Karpas-422 (cell line): ENCODE data around the gene MEG3. TPM values are rescaled to one million over a fixed set of nuclear protein-coding genes. Genes with fewer than 3 reads are reported as not detected.
"Not testable (repeated sequence)": the region's sequence is repeated elsewhere in the genome, so short reads cannot be mapped to it uniquely, and the experiment has no call there.

Source experiments
- DNase-seq: peaks from one replicate; pipeline ENCODE4 v3.0.0-alpha.2; 2015
- H2AFZ ChIP-seq: fragments of 200-600 bp; sonication (generic); 2 replicates; pipeline ENCODE4 v1.6.1; 2014; ENCODE audit warnings: antibody characterized with exemption, low read length, mixed read lengths
- H3K27ac ChIP-seq: fragments of 200-600 bp; sonication (generic); 2 replicates; pipeline ENCODE4 v1.5.1; 2014; ENCODE audit warnings: mild to moderate bottlenecking, low read length, moderate library complexity
- H3K27me3 ChIP-seq: fragments of 200-600 bp; sonication (generic); 2 replicates; pipeline ENCODE4 v1.6.1; 2014; ENCODE audit warnings: low read length, mixed read lengths
- H3K36me3 ChIP-seq: fragments of 200-600 bp; sonication (generic); 2 replicates; pipeline ENCODE4 v1.6.1; 2014; ENCODE audit warnings: low read length, mixed read lengths; ENCODE audit not compliant: insufficient read depth
- H3K4me1 ChIP-seq: fragments of 200-600 bp; sonication (generic); 2 replicates; pipeline ENCODE4 v1.6.1; 2014; ENCODE audit warnings: mild to moderate bottlenecking, low read length, mixed read lengths
- H3K4me2 ChIP-seq: fragments of 200-600 bp; sonication (generic); 2 replicates; pipeline ENCODE4 v1.6.1; 2014; ENCODE audit warnings: low read length, low read depth, mild to moderate bottlenecking; ENCODE audit not compliant: poor library complexity, severe bottlenecking
- H3K4me3 ChIP-seq: fragments of 200-600 bp; sonication (generic); 2 replicates; pipeline ENCODE4 v1.5.1; 2014; ENCODE audit warnings: mild to moderate bottlenecking, antibody characterized with exemption, low read length, mixed read lengths
- H3K79me2 ChIP-seq: fragments of 200-600 bp; sonication (generic); 2 replicates; pipeline ENCODE4 v1.6.1; 2014; ENCODE audit warnings: mild to moderate bottlenecking, low read length, mixed read lengths
- H3K9ac ChIP-seq: fragments of 200-600 bp; sonication (generic); 2 replicates; pipeline ENCODE4 v1.6.0; 2014; ENCODE audit warnings: low read length
- H3K9me2 ChIP-seq: fragments of 200-600 bp; sonication (generic), shearing (Covaris generic); replicated peaks from 2 replicates; pipeline ENCODE4 v1.6.0; 2014; ENCODE audit warnings: mild to moderate bottlenecking, low read length, moderate library complexity; ENCODE audit not compliant: insufficient read depth
- H3K9me3 ChIP-seq: fragments of 300-700, 200-600 bp; sonication (generic); 2 replicates; pipeline ENCODE4 v1.6.1; 2014; ENCODE audit warnings: low read length, mixed read lengths
- H4K20me1 ChIP-seq: fragments of 200-600 bp; sonication (generic); 2 replicates; pipeline ENCODE4 v1.6.1; 2014; ENCODE audit warnings: mild to moderate bottlenecking, antibody characterized with exemption, low read length, low read depth; ENCODE audit not compliant: insufficient read depth
- total RNA-seq: library from RNA; depleted of rRNA; stranded (reverse); fragments of >200 nt; shearing (Covaris generic); gene quantifications from 2 replicates; pipeline ENCODE4 v1.2.3, GENCODE V29; 2014; ENCODE audit warnings: low replicate concordance

Gene MEG3
- total RNA-seq, 1 experiment from 2014 or later, result not detected

- Histone ChIP-seq H2AFZ (no peak overlapping the region), H3K9me3 (no peaks in the 10 kb centered on the region), H3K79me2 (no peaks in the 10 kb centered on the region), H3K4me1 (no peaks in the 10 kb centered on the region), H3K4me2 (no peak overlapping the region), H3K27me3 (no peaks in the 10 kb centered on the region), H3K9ac (no peak overlapping the region), H4K20me1 (no peaks in the 10 kb centered on the region), H3K27ac (no peak overlapping the region), H3K36me3 (no peaks in the 10 kb centered on the region), H3K9me2 (no peaks in the 10 kb centered on the region), H3K4me3 (no peak overlapping the region)
- DNase-seq, result no peak
These were observed 29.0 kb upstream of the MEG3 start for GRCh38 chr14:100796946-100797345.

GRCh38 chr14:100800041-100800440 lies 25.9 kb upstream of the MEG3 start:
- H2AFZ ChIP-seq, result no peak overlapping the region
- no peak overlapping the region for H3K4me3 ChIP-seq
- no peaks in the 10 kb centered on the region for H3K36me3 ChIP-seq
- H3K9me3 ChIP-seq, result no peaks in the 10 kb centered on the region
- no peak overlapping the region for H3K27ac ChIP-seq
- H3K27me3 ChIP-seq, result no peaks in the 10 kb centered on the region
- H4K20me1 ChIP-seq, result no peaks in the 10 kb centered on the region
- H3K4me2 ChIP-seq, result no peak overlapping the region
- H3K9ac ChIP-seq, result no peak overlapping the region
- H3K9me2 ChIP-seq, result no peaks in the 10 kb centered on the region
- no peaks in the 10 kb centered on the region for H3K79me2 ChIP-seq
- no peak for DNase-seq
- H3K4me1 ChIP-seq, result no peaks in the 10 kb centered on the region

GRCh38 chr14:100801433-100801832 lies 24.5 kb upstream of the MEG3 start:
- not testable (repeated sequence) for H3K4me2 ChIP-seq, H3K4me3 ChIP-seq, H3K9me2 ChIP-seq, H3K9me3 ChIP-seq, H3K27ac ChIP-seq, H3K27me3 ChIP-seq, H4K20me1 ChIP-seq, H3K79me2 ChIP-seq, DNase-seq, H3K4me1 ChIP-seq, H3K36me3 ChIP-seq, H2AFZ ChIP-seq, H3K9ac ChIP-seq

GRCh38 chr14:100802179-100802578 lies 23.7 kb upstream of the MEG3 start:
- no peaks in the 10 kb centered on the region for H4K20me1 ChIP-seq
- H3K4me2 ChIP-seq, result no peak overlapping the region
- H3K4me3 ChIP-seq, result no peak overlapping the region
- no peak for DNase-seq
- H3K9me2 ChIP-seq, result no peaks in the 10 kb centered on the region
- H3K27me3 ChIP-seq, result no peaks in the 10 kb centered on the region
- no peaks in the 10 kb centered on the region for H3K9me3 ChIP-seq
- H2AFZ ChIP-seq, result no peak overlapping the region
- H3K9ac ChIP-seq, result no peak overlapping the region
- H3K36me3 ChIP-seq, result no peaks in the 10 kb centered on the region
- H3K27ac ChIP-seq, result no peak overlapping the region
- H3K4me1 ChIP-seq, result no peaks in the 10 kb centered on the region
- H3K79me2 ChIP-seq, result no peaks in the 10 kb centered on the region

GRCh38 chr14:100802766-100803165 lies 23.2 kb upstream of the MEG3 start:
- no peaks in the 10 kb centered on the region for H3K27me3 ChIP-seq
- no peak overlapping the region for H3K27ac ChIP-seq
- no peak overlapping the region for H3K4me2 ChIP-seq
- H3K9me3 ChIP-seq, result no peaks in the 10 kb centered on the region; the same call in 1 of the 2 replicates
- no peak overlapping the region for H3K4me3 ChIP-seq
- no peak overlapping the region for H2AFZ ChIP-seq
- H3K36me3 ChIP-seq, result no peaks in the 10 kb centered on the region
- no peaks in the 10 kb centered on the region for H3K4me1 ChIP-seq
- no peaks in the 10 kb centered on the region for H3K79me2 ChIP-seq
- no peaks in the 10 kb centered on the region for H4K20me1 ChIP-seq
- no peak overlapping the region for H3K9ac ChIP-seq
- DNase-seq, result no peak
- H3K9me2 ChIP-seq, result no peaks in the 10 kb centered on the region

- H3K9me3 ChIP-seq, result peaks cover 4% of the 10 kb centered on the region; the same call in 1 of the 2 replicates
These were observed 22.7 kb upstream of the MEG3 start for GRCh38 chr14:100803226-100803625.

GRCh38 chr14:100803676-100804075 lies 22.2 kb upstream of the MEG3 start:
- H3K27me3 ChIP-seq, result peaks cover 2% of the 10 kb centered on the region; the same call in 1 of the 2 replicates
- DNase-seq, result no peak
- H2AFZ ChIP-seq, result no peak overlapping the region
- H3K9me3 ChIP-seq, result peaks cover 9% of the 10 kb centered on the region; the same call in 1 of the 2 replicates
- H3K36me3 ChIP-seq, result no peaks in the 10 kb centered on the region
- H3K4me3 ChIP-seq, result no peak overlapping the region
- no peaks in the 10 kb centered on the region for H3K79me2 ChIP-seq
- H3K4me1 ChIP-seq, result no peaks in the 10 kb centered on the region
- H4K20me1 ChIP-seq, result no peaks in the 10 kb centered on the region
- no peak overlapping the region for H3K4me2 ChIP-seq
- H3K9me2 ChIP-seq, result no peaks in the 10 kb centered on the region
- no peak overlapping the region for H3K9ac ChIP-seq
- H3K27ac ChIP-seq, result no peak overlapping the region

More at GRCh38 chr14:100803226-100803625, 22.7 kb upstream of the MEG3 start:
- DNase-seq, result no peak
- H2AFZ ChIP-seq, result no peak overlapping the region
- H3K9ac ChIP-seq, result no peak overlapping the region
- H3K79me2 ChIP-seq, result no peaks in the 10 kb centered on the region
- H3K4me2 ChIP-seq, result no peak overlapping the region
- H3K36me3 ChIP-seq, result no peaks in the 10 kb centered on the region
- no peaks in the 10 kb centered on the region for H3K27me3 ChIP-seq
- no peaks in the 10 kb centered on the region for H4K20me1 ChIP-seq
- H3K4me1 ChIP-seq, result no peaks in the 10 kb centered on the region
- H3K27ac ChIP-seq, result no peak overlapping the region
- H3K4me3 ChIP-seq, result no peak overlapping the region
- H3K9me2 ChIP-seq, result no peaks in the 10 kb centered on the region

- H2AFZ ChIP-seq, result no peak overlapping the region
- H3K4me3 ChIP-seq, result no peak overlapping the region
- no peak overlapping the region for H3K4me2 ChIP-seq
- peaks cover 13% of the 10 kb centered on the region; the same call in 1 of the 2 replicates for H3K9me3 ChIP-seq
- H3K9ac ChIP-seq, result no peak overlapping the region
- H3K36me3 ChIP-seq, result no peaks in the 10 kb centered on the region
- H3K4me1 ChIP-seq, result no peaks in the 10 kb centered on the region
- H3K27me3 ChIP-seq, result peaks cover 5% of the 10 kb centered on the region; the same call in 1 of the 2 replicates
- no peak overlapping the region for H3K27ac ChIP-seq
- no peaks in the 10 kb centered on the region for H3K79me2 ChIP-seq
- DNase-seq, result no peak
- H3K9me2 ChIP-seq, result no peaks in the 10 kb centered on the region
- H4K20me1 ChIP-seq, result no peaks in the 10 kb centered on the region
These were observed 21.8 kb upstream of the MEG3 start for GRCh38 chr14:100804138-100804537.
